Measurements from ENCODE around the gene SKIL.

- TF ChIP-seq EZH2 (IDR thresholded peaks at IDR 0.05) (no peak), POLR2AphosphoS5 (IDR thresholded peaks at IDR 0.05; ENCODE audit: low read depth, low read length) (no peak), CTCF (IDR thresholded peaks at IDR 0.05 in 2 of 3, conservative IDR thresholded peaks at IDR 0.05 in 1 of 3; ENCODE audit: borderline replicate concordance in 1 of 3, insufficient read depth in 1 of 3, low read depth in 2 of 3, low read length in 2 of 3) (no peak), POLR2A (IDR thresholded peaks at IDR 0.05; ENCODE audit: borderline replicate concordance, extremely low read depth, insufficient read depth, insufficient read length) (no peak), SRF (IDR thresholded peaks at IDR 0.05; ENCODE audit: low read depth) (no peak), ZNF274 (IDR thresholded peaks at IDR 0.05; ENCODE audit: low read depth, low read length) (no peak), JUND (IDR thresholded peaks at IDR 0.05) (no peak)
- TF ChIP-seq, protein P1, sequence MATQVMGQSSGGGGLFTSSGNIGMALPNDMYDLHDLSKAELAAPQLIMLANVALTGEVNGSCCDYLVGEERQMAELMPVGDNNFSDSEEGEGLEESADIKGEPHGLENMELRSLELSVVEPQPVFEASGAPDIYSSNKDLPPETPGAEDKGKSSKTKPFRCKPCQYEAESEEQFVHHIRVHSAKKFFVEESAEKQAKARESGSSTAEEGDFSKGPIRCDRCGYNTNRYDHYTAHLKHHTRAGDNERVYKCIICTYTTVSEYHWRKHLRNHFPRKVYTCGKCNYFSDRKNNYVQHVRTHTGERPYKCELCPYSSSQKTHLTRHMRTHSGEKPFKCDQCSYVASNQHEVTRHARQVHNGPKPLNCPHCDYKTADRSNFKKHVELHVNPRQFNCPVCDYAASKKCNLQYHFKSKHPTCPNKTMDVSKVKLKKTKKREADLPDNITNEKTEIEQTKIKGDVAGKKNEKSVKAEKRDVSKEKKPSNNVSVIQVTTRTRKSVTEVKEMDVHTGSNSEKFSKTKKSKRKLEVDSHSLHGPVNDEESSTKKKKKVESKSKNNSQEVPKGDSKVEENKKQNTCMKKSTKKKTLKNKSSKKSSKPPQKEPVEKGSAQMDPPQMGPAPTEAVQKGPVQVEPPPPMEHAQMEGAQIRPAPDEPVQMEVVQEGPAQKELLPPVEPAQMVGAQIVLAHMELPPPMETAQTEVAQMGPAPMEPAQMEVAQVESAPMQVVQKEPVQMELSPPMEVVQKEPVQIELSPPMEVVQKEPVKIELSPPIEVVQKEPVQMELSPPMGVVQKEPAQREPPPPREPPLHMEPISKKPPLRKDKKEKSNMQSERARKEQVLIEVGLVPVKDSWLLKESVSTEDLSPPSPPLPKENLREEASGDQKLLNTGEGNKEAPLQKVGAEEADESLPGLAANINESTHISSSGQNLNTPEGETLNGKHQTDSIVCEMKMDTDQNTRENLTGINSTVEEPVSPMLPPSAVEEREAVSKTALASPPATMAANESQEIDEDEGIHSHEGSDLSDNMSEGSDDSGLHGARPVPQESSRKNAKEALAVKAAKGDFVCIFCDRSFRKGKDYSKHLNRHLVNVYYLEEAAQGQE (IDR thresholded peaks at IDR 0.05; ENCODE audit: low read depth) = no peak
- TF ChIP-seq, protein P2, sequence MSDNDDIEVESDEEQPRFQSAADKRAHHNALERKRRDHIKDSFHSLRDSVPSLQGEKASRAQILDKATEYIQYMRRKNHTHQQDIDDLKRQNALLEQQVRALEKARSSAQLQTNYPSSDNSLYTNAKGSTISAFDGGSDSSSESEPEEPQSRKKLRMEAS (IDR thresholded peaks at IDR 0.05) = no peak
These were observed 67.4 kb downstream of the SKIL start for GRCh38 chr3:170424879-170425278.
